IMR-90 (cell line): ENCODE data around the gene PCDHA1. TPM values are rescaled to one million over a fixed set of nuclear protein-coding genes. Genes with fewer than 3 reads are reported as not detected.

Source experiments
- ATAC-seq: fragments of 200-7000 bp; cut with Tn5 transposase; 2 replicates; pipeline ENCODE4 v1.9.1; 2020; ENCODE audit warnings: low read depth, mild to moderate bottlenecking, moderate library complexity
- BruUV-seq: library from RNA; stranded (reverse); fragments of 400-500 nt; replicated peaks from 2 replicates; lab custom pipeline; 2021; lab: Mats Ljungman, UMichigan
- CTCF ChIA-PET: fragments of 300-600 bp; formaldehyde crosslinking; extraction: SDS; loops from one replicate; lab custom pipeline; 2021; ENCODE audit warnings: antibody characterized with exemption; lab: Yijun Ruan, JAX
- POLR2A ChIA-PET: fragments of 300-600 bp; sonication (Branson Sonifier 250); formaldehyde crosslinking; loops from one replicate; lab custom pipeline; 2022; ENCODE audit warnings: antibody characterized with exemption; ENCODE audit not compliant: unreplicated experiment; lab: Charles Lee
- DNase-seq: peaks from one replicate; pipeline ENCODE4 v3.0.0; 2013
- H2AFZ ChIP-seq: replicated peaks from 2 replicates; pipeline ENCODE3; 2013; ENCODE audit warnings: low read length, mild to moderate bottlenecking; ENCODE audit not compliant: poor library complexity
- H2AK5ac ChIP-seq: 2 replicates; pipeline ENCODE4 v1.6.1; 2013; ENCODE audit warnings: low read depth, low read length, inconsistent platforms
- H2AK9ac ChIP-seq: replicated peaks from 2 replicates; pipeline ENCODE3; 2013; ENCODE audit warnings: mild to moderate bottlenecking, low read depth, low read length, moderate library complexity; ENCODE audit not compliant: poor library complexity
- H2BK120ac ChIP-seq: 2 replicates; pipeline ENCODE4 v1.6.1; 2013; ENCODE audit warnings: low read depth, low read length, inconsistent platforms
- H2BK15ac ChIP-seq: 3 replicates; pipeline ENCODE4 v1.6.1; 2013; ENCODE audit warnings: low read depth, low read length, inconsistent platforms
- H2BK20ac ChIP-seq: 2 replicates; pipeline ENCODE4 v1.6.1; 2013; ENCODE audit warnings: low read depth, mild to moderate bottlenecking, inconsistent platforms, low read length, moderate library complexity
- H2BK5ac ChIP-seq: 2 replicates; pipeline ENCODE4 v1.6.1; 2013; ENCODE audit warnings: mild to moderate bottlenecking, low read depth, low read length, inconsistent platforms; ENCODE audit not compliant: poor library complexity, severe bottlenecking
- H3K14ac ChIP-seq: replicated peaks from 2 replicates; pipeline ENCODE4 v1.6.1; 2013; ENCODE audit warnings: low read depth, low read length, inconsistent platforms
- H3K18ac ChIP-seq: 2 replicates; pipeline ENCODE4 v1.6.1; 2013; ENCODE audit warnings: low read depth, low read length, control low read depth
- H3K23ac ChIP-seq: 2 replicates; pipeline ENCODE4 v1.6.1; 2013; ENCODE audit warnings: low read depth, low read length, inconsistent platforms
- H3K27ac ChIP-seq: 2 replicates; pipeline ENCODE4 v1.5.1; 2013; ENCODE audit warnings: mild to moderate bottlenecking, control low read depth, low read length; ENCODE audit not compliant: insufficient read depth
- H3K27me3 ChIP-seq: 2 replicates; pipeline ENCODE4 v1.6.1; 2013; ENCODE audit warnings: low read length; ENCODE audit not compliant: control insufficient read depth, insufficient read depth
- H3K36me3 ChIP-seq: 2 replicates; pipeline ENCODE4 v1.6.1; 2013; ENCODE audit warnings: low read length, mixed read lengths; ENCODE audit not compliant: control insufficient read depth, insufficient read depth
- H3K4ac ChIP-seq: 2 replicates; pipeline ENCODE4 v1.6.1; 2013; ENCODE audit warnings: low read depth, low read length, inconsistent platforms
- H3K4me1 ChIP-seq: 2 replicates; pipeline ENCODE4 v1.6.1; 2013; ENCODE audit warnings: low read length, mixed read lengths; ENCODE audit not compliant: control insufficient read depth, insufficient read depth
- H3K4me2 ChIP-seq: 2 replicates; pipeline ENCODE4 v1.6.1; 2013; ENCODE audit warnings: low read depth, mild to moderate bottlenecking, control low read depth, low read length, moderate library complexity
- H3K4me3 ChIP-seq: 2 replicates; pipeline ENCODE4 v1.5.1; 2013; ENCODE audit warnings: low read depth, mild to moderate bottlenecking, control low read depth, low read length, moderate library complexity; ENCODE audit not compliant: insufficient read depth
- H3K56ac ChIP-seq: 2 replicates; pipeline ENCODE4 v1.6.1; 2013; ENCODE audit warnings: low read length, inconsistent platforms; ENCODE audit not compliant: insufficient read depth; ENCODE audit errors: extremely low read depth
- H3K79me1 ChIP-seq, 2 experiments: 2 replicates each; pipeline ENCODE4 v1.6.1; 2013; ENCODE audit warnings: low read length in 2 of 2, inconsistent platforms in 1 of 2, low read depth in 1 of 2
- H3K9ac ChIP-seq: 2 replicates; pipeline ENCODE4 v1.6.1; 2013; ENCODE audit warnings: low read depth, low read length, control low read depth
- H3K9me1 ChIP-seq: 2 replicates; pipeline ENCODE4 v1.6.1; 2013; ENCODE audit warnings: low read length, inconsistent platforms; ENCODE audit not compliant: insufficient read depth
- H3K9me3 ChIP-seq: 2 replicates; pipeline ENCODE4 v1.6.1; 2013; ENCODE audit warnings: low read length; ENCODE audit not compliant: control insufficient read depth, insufficient read depth
- H4K20me1 ChIP-seq: 2 replicates; pipeline ENCODE4 v1.6.1; 2013; ENCODE audit warnings: low read length, inconsistent platforms; ENCODE audit not compliant: insufficient read depth
- H4K5ac ChIP-seq: 2 replicates; pipeline ENCODE4 v1.6.1; 2013; ENCODE audit warnings: mild to moderate bottlenecking, low read depth, low read length, control low read depth
- H4K8ac ChIP-seq, 2 experiments: 2 replicates each; pipeline ENCODE4 v1.6.1; 2013; ENCODE audit warnings: low read depth in 2 of 2, low read length in 2 of 2, control low read depth in 1 of 2, inconsistent platforms in 1 of 2
- H4K91ac ChIP-seq: 2 replicates; pipeline ENCODE4 v1.6.1; 2013; ENCODE audit warnings: low read depth, low read length, inconsistent platforms; ENCODE audit not compliant: insufficient read depth
- FOS ChIP-seq: fragments of 150-350 bp; IDR thresholded peaks from 2 replicates; pipeline ENCODE4 v1.6.1; 2016; ENCODE audit warnings: low read depth, low read length
- MAFK ChIP-seq: IDR thresholded peaks from 2 replicates; pipeline ENCODE4 v1.6.1; 2012; ENCODE audit warnings: low read depth, low read length, improper control_type of control experiment
- MAZ ChIP-seq: IDR thresholded peaks from 2 replicates; pipeline ENCODE4 v1.6.1; 2012; ENCODE audit warnings: low read depth, mild to moderate bottlenecking, low read length, improper control_type of control experiment, moderate library complexity, borderline replicate concordance
- WGBS, 2 experiments: methylation state at CpG; one replicate each; pipeline versions ENCODE4 v1.1.5 to v1.1.7; 2013; ENCODE audit warnings: missing lambda C conversion rate in 2 of 2; ENCODE audit not compliant: insufficient read length in 1 of 2; ENCODE audit errors: extremely low coverage in 2 of 2; 5-methylcytosine and 5-hydroxymethylcytosine counted together
- dilution Hi-C: fragments of 300-500 bp; cut with HindIII; formaldehyde crosslinking; loops from one replicate; pipeline ENCODE4 v1.14.3; 2018; ENCODE audit warnings: low sequenced_read_pairs; ENCODE audit not compliant: unreplicated experiment
- in situ Hi-C: fragments of 300-500 bp; cut with MboI; formaldehyde crosslinking; loops from 3 replicates; pipeline ENCODE4 v1.14.3; 2019; ENCODE audit warnings: low sequenced_read_pairs, inconsistent platforms, mixed read lengths
- intact Hi-C: fragments of 100-400 bp; cut with micrococcal nuclease; formaldehyde crosslinking; loops from 2 replicates; pipeline ENCODE4 v1.10.0; 2022
- polyA plus RNA-seq, 3 experiments: library from polyadenylated mRNA; depleted of rRNA; stranded (reverse); fragments of >200 nt; gene quantifications; 2 replicates each; pipeline ENCODE4 v1.2.3, GENCODE V29; 2012; ENCODE audit warnings: low replicate concordance in 1 of 3
- total RNA-seq: library from RNA; depleted of rRNA; stranded (reverse); fragments of >200 nt; gene quantifications from 2 replicates; pipeline ENCODE4 v1.2.3, GENCODE V29; 2012
- TF ChIP-seq, protein P1 (sequence below): fragments of 150-350 bp; IDR thresholded peaks from 2 replicates; pipeline ENCODE4 v1.6.1; 2017; ENCODE audit warnings: mild to moderate bottlenecking, antibody characterized with exemption, low read length, low read depth
- TF ChIP-seq, protein P2 (sequence below): conservative IDR thresholded peaks from 2 replicates; pipeline ENCODE4 v1.5.1; 2012; ENCODE audit warnings: mild to moderate bottlenecking, low read depth, low read length, improper control_type of control experiment

PCDHA1 gene
- total and polyA plus RNA-seq, 2 of the 4 experiments (the other 2 are of a cell fraction), result under 0.01 to 0.05 TPM

DNA sequence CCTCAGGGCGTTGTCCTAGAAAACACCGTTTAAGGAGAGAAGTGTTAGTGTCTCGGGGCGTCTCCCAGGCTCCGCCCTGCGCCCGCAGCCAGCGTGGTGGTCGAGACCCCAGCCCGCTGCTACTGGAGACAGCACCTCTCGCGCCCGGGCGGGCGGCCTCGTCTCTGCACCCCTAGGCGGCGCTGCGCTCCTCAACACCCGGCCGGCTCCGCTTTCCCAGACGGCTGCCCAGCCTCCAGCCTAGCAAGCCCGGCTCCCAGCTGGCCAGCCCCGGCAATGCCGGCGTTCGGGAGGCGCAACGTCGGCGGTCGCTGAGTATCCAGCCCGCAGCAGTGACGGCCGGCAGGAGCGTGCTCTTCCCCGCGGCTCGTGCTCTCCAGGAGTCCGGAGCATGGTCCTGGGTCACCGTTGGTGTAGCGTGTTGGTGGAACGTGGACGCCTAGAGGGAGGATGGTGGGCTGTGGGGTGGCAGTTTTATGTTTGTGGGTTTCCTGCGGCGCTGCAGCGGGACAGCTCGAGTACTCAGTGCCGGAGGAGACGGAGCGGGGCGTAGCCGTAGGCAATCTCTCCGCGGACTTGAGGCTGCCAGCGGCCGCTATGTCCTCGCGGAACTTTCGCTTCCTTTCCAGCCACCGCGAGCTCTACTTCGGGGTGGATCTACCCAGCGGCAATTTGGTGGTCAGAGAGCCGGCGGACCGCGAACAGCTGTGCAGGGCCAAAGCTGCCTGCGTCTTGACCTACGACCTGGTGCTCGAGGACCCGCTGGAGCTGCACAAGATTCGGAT lies 140.7 kb downstream of the PCDHA1 start:
- in situ Hi-C loops, result no loop called here

More for the DNA sequence above, 140.7 kb downstream of the PCDHA1 start:
- dilution Hi-C loops (no loop called here), intact Hi-C loops (no loop called here)
- Histone ChIP-seq H3K9ac (no peak overlapping the region), H4K91ac (no peak overlapping the region), H3K9me3 (peaks cover 11% of the 10 kb centered on the region), H2AFZ (peak overlapping the region; percentile 72), H2BK15ac (no peak overlapping the region), H3K4ac (no peak overlapping the region), H2BK5ac (no peak overlapping the region), H3K4me1 (no peaks in the 10 kb centered on the region), H2BK20ac (no peak overlapping the region), H3K14ac (no peak overlapping the region), H4K8ac (no peak overlapping the region), H2AK5ac (no peak overlapping the region), H2BK120ac (no peak overlapping the region), H4K5ac (no peak overlapping the region), H3K27ac (no peak overlapping the region), H3K56ac (no peak overlapping the region), H3K27me3 (no peaks in the 10 kb centered on the region), H3K79me1 (no peaks in the 10 kb centered on the region), H3K23ac (no peak overlapping the region), H2AK9ac (no peak overlapping the region), H3K36me3 (no peaks in the 10 kb centered on the region), H4K20me1 (no peaks in the 10 kb centered on the region), H3K4me2 (peak overlapping the region; percentile 64), H3K9me1 (no peaks in the 10 kb centered on the region), H3K18ac (no peak overlapping the region), H3K4me3 (peak overlapping the region; percentile 21; the same call in 1 of the 2 replicates)
- ATAC-seq, result no peak
- WGBS, 2 experiments, result 4% methylated on average over 25 of the region's 74 CpGs; no CpG with 5 or more reads in 1 of the 2 experiments
- ChIA-PET POLR2A (no interaction called here), CTCF (no interaction called here)
- TF ChIP-seq MAZ, result no peak
- TF ChIP-seq, protein P1, sequence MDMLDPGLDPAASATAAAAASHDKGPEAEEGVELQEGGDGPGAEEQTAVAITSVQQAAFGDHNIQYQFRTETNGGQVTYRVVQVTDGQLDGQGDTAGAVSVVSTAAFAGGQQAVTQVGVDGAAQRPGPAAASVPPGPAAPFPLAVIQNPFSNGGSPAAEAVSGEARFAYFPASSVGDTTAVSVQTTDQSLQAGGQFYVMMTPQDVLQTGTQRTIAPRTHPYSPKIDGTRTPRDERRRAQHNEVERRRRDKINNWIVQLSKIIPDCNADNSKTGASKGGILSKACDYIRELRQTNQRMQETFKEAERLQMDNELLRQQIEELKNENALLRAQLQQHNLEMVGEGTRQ, result no peak
- TF ChIP-seq, protein P2, sequence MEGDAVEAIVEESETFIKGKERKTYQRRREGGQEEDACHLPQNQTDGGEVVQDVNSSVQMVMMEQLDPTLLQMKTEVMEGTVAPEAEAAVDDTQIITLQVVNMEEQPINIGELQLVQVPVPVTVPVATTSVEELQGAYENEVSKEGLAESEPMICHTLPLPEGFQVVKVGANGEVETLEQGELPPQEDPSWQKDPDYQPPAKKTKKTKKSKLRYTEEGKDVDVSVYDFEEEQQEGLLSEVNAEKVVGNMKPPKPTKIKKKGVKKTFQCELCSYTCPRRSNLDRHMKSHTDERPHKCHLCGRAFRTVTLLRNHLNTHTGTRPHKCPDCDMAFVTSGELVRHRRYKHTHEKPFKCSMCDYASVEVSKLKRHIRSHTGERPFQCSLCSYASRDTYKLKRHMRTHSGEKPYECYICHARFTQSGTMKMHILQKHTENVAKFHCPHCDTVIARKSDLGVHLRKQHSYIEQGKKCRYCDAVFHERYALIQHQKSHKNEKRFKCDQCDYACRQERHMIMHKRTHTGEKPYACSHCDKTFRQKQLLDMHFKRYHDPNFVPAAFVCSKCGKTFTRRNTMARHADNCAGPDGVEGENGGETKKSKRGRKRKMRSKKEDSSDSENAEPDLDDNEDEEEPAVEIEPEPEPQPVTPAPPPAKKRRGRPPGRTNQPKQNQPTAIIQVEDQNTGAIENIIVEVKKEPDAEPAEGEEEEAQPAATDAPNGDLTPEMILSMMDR, result 0 out of 2 replicates have a peak, but pooled peaks have one; percentile 26
- TF ChIP-seq MAFK, result no peak
- no peak for TF ChIP-seq FOS
- DNase-seq, result no peak
- no TSS peak for BruUV-seq
